ENCODE data around the gene C1QTNF6.

The C1QTNF6 gene

GRCh38 chr22:37163096-37163489 lies 25.0 kb downstream of the C1QTNF6 start:
- Histone ChIP-seq H3K9ac (ENCODE audit: low read depth, low read length, poor library complexity, severe bottlenecking) (peak overlapping the region; percentile 44), H3K9me3 (ENCODE audit: insufficient read depth, low read depth, low read length) (no peaks in the 10 kb centered on the region), H4K20me1 (ENCODE audit: insufficient read depth, low read length, poor library complexity, severe bottlenecking) (no peaks in the 10 kb centered on the region), H3K9me2 (replicated peaks; ENCODE audit: low read depth, low read length) (no peaks in the 10 kb centered on the region), H3K4me3 (ENCODE audit: low read length, poor library complexity, severe bottlenecking) (no peak overlapping the region), H3F3A (ENCODE audit: low read depth) (no peaks in the 10 kb centered on the region), H3K27me3 (ENCODE audit: insufficient read depth, low read length, poor library complexity, severe bottlenecking) (no peaks in the 10 kb centered on the region), H3K36me3 (ENCODE audit: insufficient read depth, low read length) (no peaks in the 10 kb centered on the region), H3K4me2 (ENCODE audit: low read depth, low read length, poor library complexity, severe bottlenecking) (peak overlapping the region; percentile 65), H3K79me2 (ENCODE audit: insufficient read depth, low read length) (no peaks in the 10 kb centered on the region), H2AFZ (ENCODE audit: low read length) (no peak overlapping the region), H3K4me1 (ENCODE audit: insufficient read depth, low read length, poor library complexity, severe bottlenecking) (peaks cover 57% of the 10 kb centered on the region)
- TF ChIP-seq EZH2phosphoT487 (IDR thresholded peaks at IDR 0.05; ENCODE audit: borderline replicate concordance): no peak
- TF ChIP-seq, protein P1, sequence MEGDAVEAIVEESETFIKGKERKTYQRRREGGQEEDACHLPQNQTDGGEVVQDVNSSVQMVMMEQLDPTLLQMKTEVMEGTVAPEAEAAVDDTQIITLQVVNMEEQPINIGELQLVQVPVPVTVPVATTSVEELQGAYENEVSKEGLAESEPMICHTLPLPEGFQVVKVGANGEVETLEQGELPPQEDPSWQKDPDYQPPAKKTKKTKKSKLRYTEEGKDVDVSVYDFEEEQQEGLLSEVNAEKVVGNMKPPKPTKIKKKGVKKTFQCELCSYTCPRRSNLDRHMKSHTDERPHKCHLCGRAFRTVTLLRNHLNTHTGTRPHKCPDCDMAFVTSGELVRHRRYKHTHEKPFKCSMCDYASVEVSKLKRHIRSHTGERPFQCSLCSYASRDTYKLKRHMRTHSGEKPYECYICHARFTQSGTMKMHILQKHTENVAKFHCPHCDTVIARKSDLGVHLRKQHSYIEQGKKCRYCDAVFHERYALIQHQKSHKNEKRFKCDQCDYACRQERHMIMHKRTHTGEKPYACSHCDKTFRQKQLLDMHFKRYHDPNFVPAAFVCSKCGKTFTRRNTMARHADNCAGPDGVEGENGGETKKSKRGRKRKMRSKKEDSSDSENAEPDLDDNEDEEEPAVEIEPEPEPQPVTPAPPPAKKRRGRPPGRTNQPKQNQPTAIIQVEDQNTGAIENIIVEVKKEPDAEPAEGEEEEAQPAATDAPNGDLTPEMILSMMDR (conservative IDR thresholded peaks at IDR 0.05; ENCODE audit: low read length): no peak

GRCh38 chr22:37162221-37163095 lies 25.6 kb downstream of the C1QTNF6 start:
- H3K4me3 ChIP-seq (ENCODE audit: low read length, poor library complexity, severe bottlenecking): no peak overlapping the region
- no peaks in the 10 kb centered on the region for H3K27me3 ChIP-seq (ENCODE audit: insufficient read depth, low read length, poor library complexity, severe bottlenecking)
- H4K20me1 ChIP-seq (ENCODE audit: insufficient read depth, low read length, poor library complexity, severe bottlenecking): no peaks in the 10 kb centered on the region
- no peaks in the 10 kb centered on the region for H3K9me3 ChIP-seq (ENCODE audit: insufficient read depth, low read depth, low read length)
- no peaks in the 10 kb centered on the region for H3F3A ChIP-seq (ENCODE audit: low read depth)
- TF ChIP-seq, protein P1 (conservative IDR thresholded peaks at IDR 0.05; ENCODE audit: low read length): no peak
- TF ChIP-seq EZH2phosphoT487 (IDR thresholded peaks at IDR 0.05; ENCODE audit: borderline replicate concordance): no peak
- no peaks in the 10 kb centered on the region for H3K9me2 ChIP-seq (replicated peaks; ENCODE audit: low read depth, low read length)
- H3K79me2 ChIP-seq (ENCODE audit: insufficient read depth, low read length): no peaks in the 10 kb centered on the region
- H3K9ac ChIP-seq (ENCODE audit: low read depth, low read length, poor library complexity, severe bottlenecking): peak overlapping the region; percentile 38
- peak overlapping the region; percentile 12 for H3K4me2 ChIP-seq (ENCODE audit: low read depth, low read length, poor library complexity, severe bottlenecking)
- H3K36me3 ChIP-seq (ENCODE audit: insufficient read depth, low read length): no peaks in the 10 kb centered on the region
- peak overlapping the region; percentile 54 for H2AFZ ChIP-seq (ENCODE audit: low read length)
- H3K4me1 ChIP-seq (ENCODE audit: insufficient read depth, low read length, poor library complexity, severe bottlenecking): peaks cover 50% of the 10 kb centered on the region

GRCh38 chr22:37161443-37161842 lies 26.6 kb downstream of the C1QTNF6 start:
- H3K9ac ChIP-seq (ENCODE audit: low read depth, low read length, poor library complexity, severe bottlenecking): no peak overlapping the region
- peaks cover 44% of the 10 kb centered on the region for H3K4me1 ChIP-seq (ENCODE audit: insufficient read depth, low read length, poor library complexity, severe bottlenecking)
- H3K4me2 ChIP-seq (ENCODE audit: low read depth, low read length, poor library complexity, severe bottlenecking): no peak overlapping the region
- no peaks in the 10 kb centered on the region for H3F3A ChIP-seq (ENCODE audit: low read depth)
- no peak overlapping the region for H3K4me3 ChIP-seq (ENCODE audit: low read length, poor library complexity, severe bottlenecking)
- TF ChIP-seq, protein P1 (conservative IDR thresholded peaks at IDR 0.05; ENCODE audit: low read length): no peak
- no peak for TF ChIP-seq EZH2phosphoT487 (IDR thresholded peaks at IDR 0.05; ENCODE audit: borderline replicate concordance)
- no peaks in the 10 kb centered on the region for H3K79me2 ChIP-seq (ENCODE audit: insufficient read depth, low read length)
- no peaks in the 10 kb centered on the region for H3K36me3 ChIP-seq (ENCODE audit: insufficient read depth, low read length)
- no peaks in the 10 kb centered on the region for H3K27me3 ChIP-seq (ENCODE audit: insufficient read depth, low read length, poor library complexity, severe bottlenecking)
- no peaks in the 10 kb centered on the region for H3K9me2 ChIP-seq (replicated peaks; ENCODE audit: low read depth, low read length)
- H2AFZ ChIP-seq (ENCODE audit: low read length): no peak overlapping the region
- H3K9me3 ChIP-seq (ENCODE audit: insufficient read depth, low read depth, low read length): no peaks in the 10 kb centered on the region
- no peaks in the 10 kb centered on the region for H4K20me1 ChIP-seq (ENCODE audit: insufficient read depth, low read length, poor library complexity, severe bottlenecking)

All from Loucy (cell line).